AG20443 (cell line): ENCODE data around the gene EVC2.

Experiments
- DNase-seq: peaks from one replicate; pipeline ENCODE4 v3.0.0; 2012; ENCODE audit warnings: low spot score, mixed read lengths

Gene EVC2

DNA sequence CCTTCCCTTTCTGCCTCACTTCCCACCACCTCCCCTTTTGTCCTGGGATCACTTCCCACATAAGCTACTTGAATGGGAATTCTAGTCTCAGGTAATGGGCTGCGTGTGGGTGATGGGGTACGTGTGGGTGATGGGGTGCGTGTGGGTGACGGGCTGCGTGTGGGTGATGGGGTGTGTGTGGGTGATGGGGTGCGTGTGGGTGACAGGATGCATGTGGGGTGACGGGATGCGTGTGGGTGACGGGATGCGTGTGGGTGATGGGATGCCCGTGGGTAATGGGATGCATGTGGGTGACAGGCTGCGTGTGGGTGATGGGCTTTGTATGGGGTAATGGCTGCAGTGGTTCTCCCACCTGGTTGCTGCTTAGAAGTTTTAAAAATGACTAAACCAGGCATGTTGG lies 43.6 kb downstream of the EVC2 start:
- no peak for DNase-seq

DNA sequence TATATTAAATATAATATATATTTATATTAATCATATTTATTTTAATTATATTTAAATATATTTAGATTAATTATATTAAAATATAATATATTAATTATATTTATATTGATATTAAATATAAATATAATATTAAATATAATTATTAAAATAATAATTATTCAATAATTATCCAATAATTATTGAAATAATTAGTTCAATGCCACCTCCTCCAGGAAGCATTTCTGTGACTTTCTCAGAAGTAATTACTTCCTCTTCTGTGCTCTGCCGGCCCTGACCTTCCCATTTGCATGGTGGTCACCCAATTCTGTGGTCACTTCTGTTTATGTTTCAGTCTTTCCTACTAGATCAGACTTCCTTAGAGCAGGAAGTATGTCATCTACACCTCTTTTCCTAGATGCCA lies 45.8 kb downstream of the EVC2 start:
- DNase-seq: no peak

DNA sequence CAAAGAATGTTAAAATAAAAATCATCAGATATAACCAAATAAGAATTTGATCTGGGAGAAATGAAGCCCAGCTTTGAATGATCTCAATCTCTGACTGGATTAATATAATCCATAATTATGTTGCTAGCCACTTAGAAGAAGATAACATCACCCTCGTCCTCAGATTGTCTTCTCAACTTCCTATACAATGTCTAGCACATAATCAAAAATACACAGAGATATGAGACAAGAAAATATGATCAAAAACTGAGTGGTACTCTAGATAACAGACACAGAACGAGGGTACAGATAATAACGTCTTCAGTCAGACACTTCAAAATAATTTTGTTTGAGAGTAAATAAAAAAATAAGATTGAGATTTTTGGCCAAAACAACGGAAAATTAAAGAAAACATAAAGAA lies 47.1 kb downstream of the EVC2 start:
- no peak for DNase-seq

DNA sequence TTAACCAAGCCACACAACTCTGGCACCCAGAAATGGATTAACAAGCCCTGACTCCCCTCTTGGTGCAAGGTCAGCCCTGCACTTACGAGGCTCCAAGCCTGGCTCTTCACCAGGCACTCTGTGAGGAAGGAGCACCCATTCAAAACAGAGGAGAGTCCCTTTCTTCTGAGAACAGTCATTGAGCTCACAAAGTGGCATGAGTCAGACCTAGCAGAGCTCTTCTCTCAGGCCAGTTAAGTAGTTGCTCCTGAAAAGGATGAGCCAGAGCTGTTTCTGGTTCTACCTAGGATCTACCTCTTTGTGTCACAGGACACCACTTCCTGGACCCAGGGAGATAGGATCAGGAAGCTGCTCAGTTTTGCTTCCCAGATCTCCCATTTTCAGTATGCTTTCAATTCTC lies 48.2 kb downstream of the EVC2 start:
- DNase-seq: no peak

DNA sequence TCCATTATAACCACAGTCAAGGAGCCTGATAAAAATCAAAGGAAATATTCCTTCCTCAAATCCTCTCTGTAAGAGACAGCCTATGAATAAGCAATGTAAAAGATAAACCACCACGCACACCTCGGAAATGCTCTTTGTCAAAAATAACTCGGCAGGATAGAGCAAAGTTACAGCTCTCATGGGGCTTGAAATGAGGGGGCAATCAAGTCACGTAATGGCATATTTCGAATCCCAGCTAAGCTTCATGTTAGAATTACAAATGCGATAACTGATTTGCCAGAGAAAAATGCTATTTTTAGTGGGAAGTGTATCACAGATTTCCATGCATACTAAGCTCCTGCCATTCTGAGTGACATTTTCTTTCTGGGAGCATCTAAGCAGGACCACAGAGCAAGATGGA lies 49.4 kb downstream of the EVC2 start:
- DNase-seq: no peak

DNA sequence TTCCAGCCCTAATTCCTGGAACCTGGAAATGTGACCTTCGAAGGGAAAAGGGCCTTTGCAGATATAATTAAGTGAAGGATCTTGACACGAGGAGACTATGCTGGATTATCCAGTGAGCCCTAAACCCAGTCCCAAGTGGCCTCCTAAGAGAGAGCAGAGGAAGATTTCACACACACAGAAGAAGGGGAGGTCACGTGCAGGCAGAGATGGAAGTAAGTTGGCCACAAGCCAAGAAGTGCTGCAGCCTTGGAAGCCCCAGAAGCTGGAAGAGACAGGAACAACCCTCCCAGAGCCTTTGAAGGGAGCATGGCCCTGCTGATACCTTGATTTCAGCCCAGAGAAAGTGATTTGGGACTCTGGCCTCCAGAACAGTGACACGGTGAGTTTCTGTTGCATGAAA lies 51.9 kb downstream of the EVC2 start:
- no peak for DNase-seq

DNA sequence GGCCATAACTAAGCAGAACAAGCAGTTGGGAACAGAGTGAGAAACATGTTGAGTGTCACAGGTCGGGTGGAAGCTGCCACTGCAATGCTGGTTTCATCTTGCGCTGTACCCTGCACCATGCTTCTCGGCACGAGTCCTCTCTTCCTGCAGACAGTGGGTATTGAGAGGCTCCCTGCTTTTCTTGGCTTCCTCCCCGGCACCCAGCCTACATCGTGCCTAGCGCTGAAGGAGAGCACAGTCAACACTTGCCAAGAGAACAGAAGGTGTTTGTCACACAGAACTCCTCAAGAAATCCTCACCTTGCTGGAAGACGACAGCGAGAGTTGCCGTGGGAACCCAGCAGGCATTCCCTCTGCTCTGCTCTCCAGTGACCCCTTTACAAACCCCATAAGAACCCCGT lies 53.6 kb downstream of the EVC2 start:
- no peak for DNase-seq

DNA sequence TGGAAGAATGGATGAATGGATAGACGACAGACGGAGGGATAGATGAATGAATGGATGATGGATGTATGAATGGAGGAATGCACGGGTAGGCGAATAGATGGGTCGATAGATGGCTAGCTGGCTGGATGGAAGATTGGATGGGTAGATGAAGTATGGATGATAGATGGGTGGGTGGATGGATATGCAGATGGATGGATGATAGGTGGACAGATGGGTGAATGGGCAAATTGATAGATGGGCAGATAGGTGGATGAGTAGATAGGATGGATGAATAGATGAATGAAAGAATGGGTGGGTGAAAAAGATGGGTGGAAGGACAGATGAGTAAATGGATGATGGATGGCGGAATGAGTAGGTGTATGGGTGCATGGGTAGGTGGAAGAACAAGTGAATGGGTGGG lies 57.3 kb downstream of the EVC2 start:
- no peak for DNase-seq

DNA sequence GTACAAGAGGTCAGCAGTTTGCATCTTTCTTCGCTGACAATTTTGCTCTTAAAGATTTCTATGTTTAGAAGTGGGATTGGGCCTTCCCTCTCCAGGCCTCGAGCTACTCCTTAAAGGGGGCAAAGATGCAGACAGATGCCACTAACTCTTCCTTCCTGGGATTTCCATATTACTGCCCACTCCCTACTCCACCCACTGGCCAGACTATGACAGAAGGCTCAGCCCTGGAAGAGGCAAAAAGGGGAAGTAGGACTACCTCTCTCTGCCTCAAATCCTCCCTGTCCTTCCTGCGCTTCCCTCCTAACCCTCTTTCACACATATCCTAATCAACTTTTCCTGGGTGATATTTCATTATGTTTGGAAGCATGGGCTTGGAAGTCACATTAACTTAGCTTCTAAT lies 58.3 kb downstream of the EVC2 start:
- DNase-seq: no peak

DNA sequence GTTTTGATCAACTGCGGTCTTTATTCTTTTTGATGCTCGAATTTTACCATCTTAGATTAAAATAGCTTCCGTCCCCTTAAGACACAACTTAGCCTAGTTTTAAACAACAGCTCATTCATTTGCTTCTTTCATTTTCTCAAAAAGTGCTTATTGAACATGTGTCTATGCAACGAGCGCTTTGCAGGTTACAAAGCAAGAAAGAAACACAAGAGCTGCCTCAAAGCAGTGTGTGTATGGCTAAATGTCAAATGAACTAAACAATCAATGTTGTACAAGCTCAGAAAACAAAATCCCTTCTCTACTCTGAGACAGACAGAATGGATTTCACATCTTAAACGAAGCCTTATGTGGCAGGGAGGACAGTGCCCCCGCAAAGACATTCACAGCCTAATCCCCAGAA lies 61.0 kb downstream of the EVC2 start:
- DNase-seq: no peak

DNA sequence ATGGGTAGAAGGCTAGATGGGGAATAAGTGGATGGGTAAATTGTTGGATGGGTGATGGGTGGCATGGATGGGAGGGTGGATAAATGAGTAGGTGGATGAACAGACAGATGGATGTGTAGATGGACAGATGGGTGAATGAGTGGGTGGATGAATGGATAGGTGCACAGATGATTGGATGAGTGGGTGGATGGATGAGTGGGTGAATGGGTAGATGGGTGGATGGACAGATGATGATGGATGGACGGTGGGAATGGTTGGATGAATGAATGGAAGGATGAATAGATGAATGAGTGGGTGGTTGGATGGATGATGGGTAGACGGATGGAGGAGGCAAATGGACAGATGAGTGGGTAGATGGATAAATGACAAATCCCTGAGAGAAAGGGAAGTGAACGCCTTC lies 68.3 kb downstream of the EVC2 start:
- DNase-seq: no peak

DNA sequence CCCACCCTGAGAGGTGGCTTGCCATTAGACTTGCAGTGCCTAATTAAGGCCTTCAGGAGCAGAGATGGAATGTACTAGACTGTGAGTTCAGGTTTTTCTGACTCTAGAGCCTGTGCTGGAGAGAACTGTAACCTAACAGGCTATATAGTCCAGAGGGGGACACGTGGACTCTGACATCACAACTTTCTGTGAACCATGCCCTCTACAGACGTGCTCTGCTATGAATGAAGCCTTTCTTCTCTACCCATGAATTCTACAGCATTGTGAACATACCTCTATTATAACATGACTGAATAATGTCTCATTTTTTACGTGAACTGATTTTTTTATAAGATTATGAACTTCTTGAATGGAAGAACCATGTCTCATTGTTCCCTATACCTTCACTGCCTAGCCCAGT lies 68.8 kb downstream of the EVC2 start:
- no peak for DNase-seq

DNA sequence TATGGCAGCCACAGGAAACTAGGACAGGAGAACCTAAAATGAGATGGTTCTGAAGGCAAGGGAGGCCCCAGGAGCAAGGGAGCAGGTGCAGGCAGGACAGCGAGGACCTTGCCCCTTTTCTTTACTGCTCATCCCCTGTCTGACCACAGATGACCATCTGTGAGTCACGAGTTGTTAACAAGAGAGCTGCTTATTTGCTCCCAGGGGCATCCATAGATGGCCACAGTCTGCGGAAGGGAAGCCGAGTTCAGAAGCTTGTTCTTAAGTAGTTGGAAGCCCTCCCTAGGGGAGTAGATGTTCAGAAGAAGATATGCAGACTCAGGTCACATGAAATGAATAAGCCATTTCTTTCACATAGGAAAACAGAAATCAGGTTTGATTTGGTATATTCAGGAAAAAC lies 69.4 kb downstream of the EVC2 start:
- DNase-seq: peak; percentile 62

DNA sequence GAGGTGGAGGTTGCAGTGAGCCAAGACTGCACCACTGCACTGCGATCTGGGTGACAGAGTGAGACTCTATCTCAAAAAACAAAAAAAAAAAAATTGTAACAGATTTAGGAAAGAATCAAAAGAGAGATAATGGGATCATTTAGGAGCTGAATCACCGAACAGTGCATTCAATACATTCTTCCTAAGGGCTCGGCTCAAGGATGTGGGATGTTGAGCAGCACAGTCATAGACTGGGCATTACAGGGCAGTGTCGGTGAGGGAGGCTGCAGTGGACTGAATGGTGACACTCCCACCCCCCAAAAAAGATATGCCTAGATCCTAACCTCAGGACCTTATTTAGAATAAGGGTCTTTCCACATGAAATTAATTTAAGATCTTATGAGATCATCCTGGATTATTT lies 70.0 kb downstream of the EVC2 start:
- peak; percentile 88 for DNase-seq

DNA sequence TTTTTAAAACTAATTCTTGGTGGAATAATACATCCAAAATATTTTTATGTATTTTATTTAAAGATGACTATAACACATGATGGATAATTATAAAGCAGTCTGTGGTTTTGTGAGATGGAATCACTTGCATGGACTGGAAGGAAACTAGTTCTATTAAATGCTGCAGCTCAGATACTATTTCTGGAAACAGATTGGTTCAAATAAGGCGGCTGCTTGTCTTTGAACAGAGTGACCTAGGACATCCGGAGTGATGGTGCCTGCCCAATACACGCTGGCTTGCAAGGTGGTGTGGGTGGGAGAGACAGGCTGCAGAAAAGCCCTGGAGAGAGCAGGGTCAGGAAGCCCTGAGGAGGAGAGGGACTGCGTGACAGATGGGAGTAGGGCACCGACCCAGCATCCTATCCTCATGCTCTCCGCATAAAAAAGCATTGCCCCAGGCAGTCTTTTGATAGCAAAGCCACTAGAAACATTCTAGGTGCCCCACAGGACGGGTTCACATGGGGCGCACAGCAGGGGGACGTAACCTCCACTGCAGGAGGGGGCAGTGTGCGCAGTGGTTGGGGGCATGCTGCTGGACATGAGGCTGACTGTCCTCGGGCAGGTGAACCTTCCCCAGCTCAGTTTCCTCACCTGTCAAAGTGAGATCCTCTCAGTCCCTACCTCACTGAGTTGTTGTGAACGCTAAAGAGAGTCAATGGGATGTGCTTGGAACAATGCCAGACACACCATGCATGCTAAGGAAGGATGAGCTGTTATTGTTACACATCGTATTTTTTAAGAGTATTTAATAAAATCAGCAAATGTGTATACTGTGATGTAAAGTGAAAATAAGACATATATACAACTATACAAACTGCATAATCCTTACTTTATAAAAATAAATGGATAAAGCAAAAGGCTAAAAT lies 71.3 kb downstream of the EVC2 start:
- DNase-seq: no peak

DNA sequence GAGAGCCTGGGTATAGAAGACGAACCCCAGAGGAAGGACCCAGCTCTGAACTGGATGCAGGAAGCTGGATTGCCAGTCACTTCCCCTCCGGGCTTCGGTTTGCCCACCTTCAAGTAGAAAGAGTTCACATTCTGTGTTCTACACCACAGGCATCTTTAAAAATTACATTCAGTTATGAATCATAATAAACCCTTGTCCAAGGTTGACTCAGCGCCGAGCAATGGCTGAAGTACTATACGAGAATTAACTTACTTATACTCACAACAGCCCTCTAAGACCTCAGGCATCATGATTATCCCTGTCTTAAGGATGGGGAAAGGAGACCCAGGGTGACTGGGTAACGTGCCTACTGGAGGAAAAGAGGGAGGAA lies 72.5 kb downstream of the EVC2 start:
- DNase-seq: peak; percentile 34

DNA sequence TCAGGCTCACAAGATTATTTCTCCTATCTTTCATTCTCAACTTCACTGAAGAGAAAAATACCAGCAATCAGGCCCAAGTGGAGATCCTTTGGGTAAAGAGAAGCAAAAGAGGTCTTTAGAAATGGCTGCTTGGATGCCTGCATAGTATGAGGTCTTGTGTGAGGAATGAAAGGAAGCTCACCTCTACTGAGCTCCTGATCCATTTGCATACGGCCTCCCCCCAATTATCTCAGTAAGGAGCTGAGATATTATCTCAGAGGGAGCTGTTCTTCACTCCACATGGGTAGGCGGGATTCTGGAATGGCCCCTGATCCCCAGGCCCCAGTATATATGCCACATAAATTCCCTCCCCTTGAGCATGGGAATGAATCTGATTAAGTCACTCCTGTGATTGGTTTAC lies 75.8 kb downstream of the EVC2 start:
- no peak for DNase-seq

DNA sequence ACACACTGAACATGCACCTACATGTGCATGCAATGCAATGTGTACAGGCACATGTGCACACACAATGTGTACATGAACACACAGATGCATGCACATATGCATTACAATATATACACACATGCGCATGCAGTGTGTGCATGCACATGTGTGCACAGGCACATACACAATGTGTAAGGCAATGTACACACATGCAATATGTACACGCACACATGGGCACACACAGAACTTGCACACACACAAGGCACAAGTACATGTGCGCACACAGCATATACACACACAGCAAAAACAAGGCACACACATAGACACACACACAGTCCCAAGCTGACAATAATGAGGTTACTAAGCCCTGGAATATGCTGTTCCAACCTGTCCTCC lies 76.3 kb downstream of the EVC2 start:
- DNase-seq: no peak

DNA sequence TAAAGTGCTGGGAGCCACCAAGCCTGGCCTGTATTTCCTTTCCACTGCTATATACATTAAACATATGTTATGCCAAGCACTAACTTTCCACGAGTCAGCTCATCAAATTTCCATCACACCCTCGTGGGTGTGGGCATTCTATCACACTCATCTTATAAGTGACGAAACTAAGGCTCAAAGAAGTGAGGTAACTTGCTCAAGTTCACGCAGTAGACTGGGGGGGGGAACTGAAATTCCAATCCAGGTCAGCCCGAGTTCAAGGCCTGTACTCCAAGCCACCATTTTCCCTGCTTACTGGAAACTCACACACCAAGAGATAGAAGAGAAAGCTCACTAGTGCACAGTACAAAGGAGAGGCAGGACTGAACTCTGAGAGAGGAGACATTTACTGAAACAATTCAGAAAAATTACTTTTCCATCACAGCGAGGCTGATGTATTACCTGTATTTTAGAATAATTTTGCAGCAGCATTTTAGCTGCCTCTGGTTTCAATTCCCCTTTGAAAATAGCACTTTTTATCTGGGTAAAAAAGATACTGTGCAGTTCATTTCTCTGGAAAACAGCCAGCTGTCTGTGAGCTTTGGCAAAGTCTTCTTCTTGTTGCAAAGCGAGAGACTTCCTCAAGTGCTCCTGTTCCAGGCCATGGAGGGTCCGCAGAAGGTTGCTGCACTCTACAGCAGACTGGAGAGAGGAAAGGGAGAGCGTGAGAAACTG lies 76.8 kb downstream of the EVC2 start:
- no peak for DNase-seq

DNA sequence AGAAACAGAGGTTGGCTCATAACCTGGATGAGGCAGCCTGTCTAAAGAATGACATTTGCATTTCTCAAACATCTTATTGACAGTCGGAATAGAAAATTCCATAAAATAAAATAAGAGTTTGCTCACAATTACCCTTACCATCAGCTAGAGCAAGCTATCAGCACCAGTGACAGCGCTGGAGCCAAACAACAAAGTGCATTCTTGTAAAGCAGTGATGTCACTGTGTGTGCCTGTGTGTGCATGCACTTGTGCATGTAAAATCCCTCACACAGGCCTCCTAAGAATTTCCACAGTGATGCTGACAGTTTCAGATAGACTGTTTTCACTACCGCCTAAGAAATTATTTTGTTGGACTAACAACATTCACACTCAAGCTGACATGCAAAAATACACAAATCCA lies 77.6 kb downstream of the EVC2 start:
- no peak for DNase-seq

DNA sequence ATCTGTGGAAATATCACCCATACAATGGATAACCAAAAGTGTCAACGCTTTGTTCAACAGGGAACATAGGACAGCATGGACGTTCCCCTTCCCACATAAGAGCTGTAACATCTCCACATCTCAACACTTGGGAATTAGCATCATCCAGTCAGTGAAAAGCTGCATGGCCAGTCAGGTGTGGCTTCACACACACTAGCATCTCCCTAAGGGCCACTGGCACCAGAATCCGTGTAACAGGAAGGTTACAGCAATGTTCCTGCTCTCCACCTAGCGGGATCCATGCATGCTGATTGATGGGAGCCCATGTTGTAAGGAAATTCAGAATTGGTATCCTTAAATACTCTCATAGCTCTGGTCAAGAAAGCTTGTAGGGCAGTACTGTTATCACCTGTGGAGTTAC lies 78.8 kb downstream of the EVC2 start:
- no peak for DNase-seq

DNA sequence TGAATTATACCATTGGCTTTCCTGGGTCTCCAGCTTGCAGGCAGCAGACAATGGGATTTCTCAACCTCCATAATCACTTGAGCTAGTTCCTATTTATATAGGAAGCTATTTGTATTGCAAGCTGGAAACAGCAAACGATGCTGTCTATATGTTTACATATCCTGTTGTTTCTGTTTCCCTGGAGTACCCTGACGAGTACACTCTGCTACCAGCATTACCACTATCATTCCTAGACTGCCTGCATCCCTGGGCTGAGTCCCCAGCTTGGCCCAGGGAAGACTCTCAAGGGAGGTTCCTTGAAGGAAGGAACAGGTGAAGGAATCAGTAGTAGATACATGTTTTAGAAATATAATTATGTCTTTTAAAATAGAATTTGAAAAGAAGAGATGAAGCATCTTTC lies 81.4 kb downstream of the EVC2 start:
- no peak for DNase-seq

DNA sequence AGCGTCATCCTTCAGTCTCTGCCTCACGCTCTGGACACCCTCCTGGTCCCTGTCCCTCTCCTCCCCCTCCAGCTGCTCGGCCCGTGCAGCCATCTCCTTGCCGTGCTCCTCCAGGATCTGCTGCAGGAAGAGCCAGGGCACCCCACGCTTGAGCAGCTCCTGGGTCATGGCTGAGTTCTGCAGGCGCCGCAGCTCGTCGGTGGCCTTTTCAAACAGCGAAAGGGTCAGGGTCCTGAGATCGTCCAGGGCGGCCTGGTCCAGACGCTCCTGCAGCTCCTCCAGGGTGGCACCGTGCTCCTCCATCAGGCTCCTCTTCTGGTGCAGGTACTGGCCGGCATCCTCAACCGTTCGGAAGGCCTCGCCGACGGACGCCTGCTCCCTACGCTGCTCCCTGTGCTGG lies 85.8 kb downstream of the EVC2 start:
- no peak for DNase-seq
